Smooth muscle cell of the umbilical artery (primary cell): ENCODE measurements around the gene ARPP19. TPM values are rescaled to one million over a fixed set of nuclear protein-coding genes. Genes with fewer than 3 reads are reported as not detected.

Experiments
- total RNA-seq: library from RNA; depleted of rRNA; stranded (reverse); fragments of >200 nt; gene quantifications from 2 replicates; pipeline ENCODE4 v1.2.3, GENCODE V29; 2014

ARPP19 gene, protein sequence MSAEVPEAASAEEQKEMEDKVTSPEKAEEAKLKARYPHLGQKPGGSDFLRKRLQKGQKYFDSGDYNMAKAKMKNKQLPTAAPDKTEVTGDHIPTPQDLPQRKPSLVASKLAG
- 93.2 and 127 TPM in 2 replicates for total RNA-seq

DNA sequence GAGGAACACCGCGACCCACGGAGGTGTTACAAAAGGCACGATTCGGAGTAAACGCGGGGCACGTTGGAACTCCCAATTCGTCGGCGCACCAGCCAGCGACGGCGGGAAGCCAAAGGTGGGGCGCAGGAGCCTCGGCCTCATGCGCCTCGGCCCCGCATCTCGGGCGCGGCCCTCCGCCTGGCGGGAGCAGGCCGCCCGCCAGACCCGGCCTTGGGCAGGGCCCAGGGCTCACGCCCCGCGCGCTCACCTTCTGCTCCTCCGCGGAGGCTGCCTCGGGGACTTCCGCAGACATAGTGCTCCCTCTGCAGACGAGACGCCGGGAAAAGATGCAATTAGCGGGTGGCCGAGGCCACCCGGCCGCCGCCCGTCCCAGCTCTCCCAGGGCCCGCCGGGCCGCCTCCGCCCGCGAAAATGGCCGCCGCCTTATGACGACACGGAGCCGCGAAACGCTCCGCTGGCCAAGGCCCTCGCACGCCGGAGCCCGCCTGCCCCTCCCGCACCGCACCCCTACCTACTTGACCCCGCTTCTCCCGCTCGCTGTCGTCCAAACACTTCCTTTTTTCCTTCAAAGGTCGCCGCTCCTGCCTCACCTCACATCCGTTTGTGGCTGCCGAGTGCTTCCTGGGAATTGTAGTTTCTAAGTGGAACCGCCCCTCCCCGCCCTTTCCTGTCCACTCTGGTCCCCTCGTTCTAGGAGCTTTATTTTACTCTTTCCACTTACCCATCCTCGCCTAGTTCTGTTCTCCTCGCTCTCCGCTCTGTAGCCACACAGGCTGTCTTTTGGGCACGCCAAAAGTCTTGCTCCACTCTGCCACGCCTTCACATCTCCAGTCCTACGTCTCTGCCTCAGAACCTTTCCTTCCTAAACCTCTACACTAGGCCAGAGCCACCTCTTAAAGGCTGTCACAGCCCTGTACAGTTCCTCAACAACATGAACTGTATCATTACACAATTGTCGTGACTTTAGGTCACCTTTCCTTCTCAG lies at the start of gene ARPP19:
ARPP19 (minus strand) TSS at position 430 of the 985 bp plus-strand sequence; CDS start at position 292, 138 bp downstream.

DNA sequence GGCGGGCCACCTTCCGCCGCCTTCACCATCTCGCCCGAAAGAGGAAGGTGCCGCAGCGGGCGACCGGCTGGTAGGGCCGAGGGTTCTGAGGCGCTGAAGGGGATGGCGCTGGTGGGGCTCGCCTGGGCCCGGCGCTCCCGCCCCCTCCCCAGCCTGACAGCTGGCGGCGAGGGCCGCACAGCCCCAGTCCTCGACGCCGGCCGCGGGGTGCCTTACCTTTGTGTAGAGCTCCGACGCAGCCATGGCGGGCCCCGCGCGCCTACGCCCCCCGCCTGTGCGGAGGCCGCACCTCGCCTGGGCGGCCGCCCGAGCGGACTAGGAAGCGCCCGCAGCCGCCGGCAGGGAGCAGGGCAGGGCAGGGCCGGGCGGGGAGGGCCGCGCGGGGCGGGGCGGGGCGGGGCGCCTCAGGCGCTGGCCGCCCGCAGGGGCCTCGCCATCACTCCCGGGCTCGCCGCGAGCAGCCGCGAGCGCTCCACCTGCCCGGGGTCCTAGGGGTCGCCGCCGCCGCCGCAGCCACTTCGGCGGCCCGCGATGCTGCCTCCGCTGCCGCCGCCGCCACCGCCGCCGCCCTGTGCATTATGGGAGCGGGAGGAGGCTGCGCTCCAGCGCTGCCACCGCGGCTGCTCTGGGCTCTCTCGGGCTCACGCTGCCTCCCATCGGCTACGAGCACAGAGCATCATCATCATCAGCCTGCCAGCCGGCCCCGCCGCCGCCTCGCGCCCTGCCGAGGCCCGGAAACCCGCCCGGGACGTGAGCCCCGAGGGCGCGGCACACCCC lies 40.1 kb downstream of the ARPP19 start, which contains the start of gene MYO5A:
MYO5A (minus strand) TSS at position 317 of the 777 bp plus-strand sequence; CDS start at position 243, 74 bp downstream.

Other genes with a start within 250 kb of the ARPP19 start
- gene MYO5A, start 40.1 kb downstream of the ARPP19 start, total RNA-seq: 30.6 and 110 TPM in 2 replicates
- 17.2 and 22.4 TPM in 2 replicates for gene ATOSA, start 110.4 kb upstream of the ARPP19 start, total RNA-seq
- gene ONECUT1, start 221.3 kb upstream of the ARPP19 start, total RNA-seq: not detected in 2 replicates